ENCODE measurements around the gene ACIN1.

DNA sequence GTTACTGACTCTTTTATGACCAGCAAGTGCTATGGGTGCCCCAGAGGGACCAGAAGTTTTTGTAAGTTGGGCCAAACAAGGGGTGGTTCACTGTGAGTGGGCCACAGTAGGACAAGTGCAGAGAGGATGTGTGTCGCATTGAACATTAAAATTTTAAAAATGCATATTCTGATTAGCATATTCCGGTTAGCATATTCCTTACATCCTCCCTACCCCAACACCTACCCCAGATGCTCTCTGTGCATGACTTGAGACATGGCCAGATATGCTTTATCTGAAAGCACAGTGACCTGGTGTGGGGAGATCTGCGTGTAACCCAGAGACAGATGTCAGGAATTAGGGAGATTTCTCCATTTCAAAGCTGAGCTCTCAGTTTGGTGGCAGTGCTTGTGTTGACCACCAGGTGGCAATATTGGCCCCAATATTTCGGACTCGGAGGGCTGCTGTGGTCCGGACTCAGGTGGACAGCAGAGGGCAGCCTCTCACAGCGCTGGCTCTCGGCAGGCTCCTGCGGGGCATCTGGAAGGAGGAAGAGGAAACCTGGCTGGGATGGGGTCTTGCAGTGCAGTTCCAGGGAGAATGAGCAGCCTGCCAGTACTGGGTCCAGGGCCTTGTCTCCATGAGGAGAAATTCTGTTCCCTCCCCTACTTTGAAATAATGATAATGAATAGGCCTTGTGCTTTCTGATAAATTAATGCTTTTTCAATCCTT lies 25.8 kb upstream of the ACIN1 start:
- TF ChIP-seq EZH2 (IDR thresholded peaks at IDR 0.05; ENCODE audit: low read depth): no peak
- TF ChIP-seq, protein P1, sequence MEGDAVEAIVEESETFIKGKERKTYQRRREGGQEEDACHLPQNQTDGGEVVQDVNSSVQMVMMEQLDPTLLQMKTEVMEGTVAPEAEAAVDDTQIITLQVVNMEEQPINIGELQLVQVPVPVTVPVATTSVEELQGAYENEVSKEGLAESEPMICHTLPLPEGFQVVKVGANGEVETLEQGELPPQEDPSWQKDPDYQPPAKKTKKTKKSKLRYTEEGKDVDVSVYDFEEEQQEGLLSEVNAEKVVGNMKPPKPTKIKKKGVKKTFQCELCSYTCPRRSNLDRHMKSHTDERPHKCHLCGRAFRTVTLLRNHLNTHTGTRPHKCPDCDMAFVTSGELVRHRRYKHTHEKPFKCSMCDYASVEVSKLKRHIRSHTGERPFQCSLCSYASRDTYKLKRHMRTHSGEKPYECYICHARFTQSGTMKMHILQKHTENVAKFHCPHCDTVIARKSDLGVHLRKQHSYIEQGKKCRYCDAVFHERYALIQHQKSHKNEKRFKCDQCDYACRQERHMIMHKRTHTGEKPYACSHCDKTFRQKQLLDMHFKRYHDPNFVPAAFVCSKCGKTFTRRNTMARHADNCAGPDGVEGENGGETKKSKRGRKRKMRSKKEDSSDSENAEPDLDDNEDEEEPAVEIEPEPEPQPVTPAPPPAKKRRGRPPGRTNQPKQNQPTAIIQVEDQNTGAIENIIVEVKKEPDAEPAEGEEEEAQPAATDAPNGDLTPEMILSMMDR (conservative IDR thresholded peaks at IDR 0.05): peak; percentile 95
